Vagina (tissue), 2 donors: ENCODE results near the gene PLAAT1. TPM values are rescaled to one million over a fixed set of nuclear protein-coding genes. Genes with fewer than 3 reads are reported as not detected.

Source experiments
- DNase-seq, 2 donors: peaks; one replicate each; pipeline ENCODE4 v3.0.0-alpha.2; 2017; ENCODE audit errors: extremely low spot score in 2 of 2
- H3K27ac ChIP-seq: fragments of 200-600 bp; sonication (generic); one replicate; pipeline ENCODE4 v1.5.1; 2019
- H3K27me3 ChIP-seq: fragments of 200-600 bp; sonication (generic); one replicate; pipeline ENCODE4 v1.5.1; 2019
- H3K36me3 ChIP-seq, 2 donors: fragments of 200-600 bp; sonication (generic); one replicate each; pipeline ENCODE4 v1.5.1; 2017 to 2019
- H3K4me1 ChIP-seq: fragments of 200-600 bp; sonication (generic); one replicate; pipeline ENCODE4 v1.5.1; 2019
- H3K4me3 ChIP-seq, 2 donors: fragments of 200-600 bp; sonication (generic); 1 replicate in 1 of 2; 2 replicates in 1 of 2; pipeline ENCODE4 v1.5.1; 2016 to 2019
- H3K9me3 ChIP-seq: fragments of 200-600 bp; sonication (generic); one replicate; pipeline ENCODE4 v1.5.1; 2019
- CTCF ChIP-seq, 3 experiments: fragments of 450-650 bp in 2 of 3; fragments of 200-600 bp in 1 of 3; sonication (generic) in 1 of 3; IDR thresholded peaks; one replicate each; pipeline ENCODE4 v1.5.1; 2017 to 2019; ENCODE audit warnings: antibody characterized with exemption in 3 of 3, mild to moderate bottlenecking in 2 of 3, moderate library complexity in 2 of 3
- POLR2A ChIP-seq, 2 donors: fragments of 450-650 bp; IDR thresholded peaks; one replicate each; pipeline ENCODE4 v1.6.1; 2017; ENCODE audit warnings: antibody characterized with exemption in 2 of 2, mild to moderate bottlenecking in 2 of 2, moderate library complexity in 2 of 2
- POLR2AphosphoS5 ChIP-seq, 2 donors: sonication (generic); formaldehyde crosslinking; IDR thresholded peaks; one replicate each; pipeline ENCODE4 v1.9.0; 2017; ENCODE audit warnings: antibody characterized with exemption in 2 of 2, mild to moderate bottlenecking in 2 of 2, low read depth in 1 of 2; ENCODE audit not compliant: insufficient read depth in 1 of 2
- intact Hi-C: fragments of 100-400 bp; cut with DNase I; formaldehyde crosslinking; loops from one replicate; pipeline ENCODE4 v1.15.1; 2023
- total RNA-seq: library from RNA; depleted of rRNA; stranded (reverse); fragments of >200 nt; gene quantifications from one replicate; pipeline ENCODE4 v1.2.3, GENCODE V29; 2016

PLAAT1 gene
- total RNA-seq, 1 donor from 2014 or later, result not detected

GRCh38 chr3:193248848-193249468 lies 7.9 kb downstream of the PLAAT1 start:
- Histone ChIP-seq H3K27me3 (no peaks in the 10 kb centered on the region), H3K9me3 (peaks cover 8% of the 10 kb centered on the region), H3K36me3 (no peaks in the 10 kb centered on the region), H3K27ac (no peak overlapping the region), H3K4me1 (no peaks in the 10 kb centered on the region), H3K4me3 (no peak overlapping the region)
- no peak for DNase-seq
- intact Hi-C loops, result no loop called here
- TF ChIP-seq POLR2A (IDR thresholded peaks at IDR 0.05) (no peak), POLR2AphosphoS5 (IDR thresholded peaks at IDR 0.05; ENCODE audit: insufficient read depth in 1 of 2, low read depth in 1 of 2) (no peak), CTCF (IDR thresholded peaks at IDR 0.05) (no peak)

GRCh38 chr3:193250492-193250891 lies 9.5 kb downstream of the PLAAT1 start:
- no peak overlapping the region for H3K4me3 ChIP-seq
- H3K36me3 ChIP-seq, result no peaks in the 10 kb centered on the region
- H3K27me3 ChIP-seq, result no peaks in the 10 kb centered on the region
- TF ChIP-seq POLR2A (IDR thresholded peaks at IDR 0.05) (no peak), CTCF (IDR thresholded peaks at IDR 0.05) (no peak), POLR2AphosphoS5 (IDR thresholded peaks at IDR 0.05; ENCODE audit: insufficient read depth in 1 of 2, low read depth in 1 of 2) (no peak)
- intact Hi-C loops, result no loop called here
- H3K27ac ChIP-seq, result no peak overlapping the region
- DNase-seq, result no peak
- H3K4me1 ChIP-seq, result no peaks in the 10 kb centered on the region
- H3K9me3 ChIP-seq, result peaks cover 8% of the 10 kb centered on the region

GRCh38 chr3:193253986-193254660 lies 13.1 kb downstream of the PLAAT1 start:
- no peak for DNase-seq
- Histone ChIP-seq H3K4me3 (no peak overlapping the region), H3K27me3 (no peaks in the 10 kb centered on the region), H3K36me3 (no peaks in the 10 kb centered on the region), H3K4me1 (no peaks in the 10 kb centered on the region), H3K9me3 (peaks cover 2% of the 10 kb centered on the region), H3K27ac (no peak overlapping the region)
- TF ChIP-seq POLR2AphosphoS5 (IDR thresholded peaks at IDR 0.05; ENCODE audit: insufficient read depth in 1 of 2, low read depth in 1 of 2), result no peak
- no peak for TF ChIP-seq CTCF (IDR thresholded peaks at IDR 0.05)
- intact Hi-C loops, result no loop called here

GRCh38 chr3:193261970-193262369 lies 20.9 kb downstream of the PLAAT1 start:
- TF ChIP-seq POLR2AphosphoS5 (IDR thresholded peaks at IDR 0.05; ENCODE audit: insufficient read depth in 1 of 2, low read depth in 1 of 2) (no peak), POLR2A (IDR thresholded peaks at IDR 0.05) (no peak), CTCF (IDR thresholded peaks at IDR 0.05) (no peak)
- no peak for DNase-seq

GRCh38 chr3:193262707-193263106 lies 21.7 kb downstream of the PLAAT1 start:
- H3K36me3 ChIP-seq, result no peaks in the 10 kb centered on the region
- H3K27me3 ChIP-seq, result no peaks in the 10 kb centered on the region
- TF ChIP-seq CTCF (IDR thresholded peaks at IDR 0.05) (no peak), POLR2A (IDR thresholded peaks at IDR 0.05) (no peak), POLR2AphosphoS5 (IDR thresholded peaks at IDR 0.05; ENCODE audit: insufficient read depth in 1 of 2, low read depth in 1 of 2) (no peak)
- H3K4me1 ChIP-seq, result no peaks in the 10 kb centered on the region
- no peaks in the 10 kb centered on the region for H3K9me3 ChIP-seq
- no peak overlapping the region for H3K4me3 ChIP-seq
- intact Hi-C loops, result no loop called here
- no peak overlapping the region for H3K27ac ChIP-seq
- no peak for DNase-seq

More at GRCh38 chr3:193261970-193262369, 20.9 kb downstream of the PLAAT1 start:
- Histone ChIP-seq H3K27ac (no peak overlapping the region), H3K4me3 (no peak overlapping the region), H3K36me3 (no peaks in the 10 kb centered on the region), H3K4me1 (no peaks in the 10 kb centered on the region), H3K9me3 (no peaks in the 10 kb centered on the region), H3K27me3 (no peaks in the 10 kb centered on the region)
- intact Hi-C loops, result no loop called here
